HG03342 (cell line): Measurements from ENCODE around the gene OSR1.
"Not testable (repeated sequence)": the region's sequence is repeated elsewhere in the genome, so short reads cannot be mapped to it uniquely, and the experiment has no call there.

Experiments
- ATAC-seq: cut with Tn5 transposase; IDR thresholded peaks from one replicate; pipeline ENCODE4 v1.9.1; 2021; ENCODE audit warnings: mild to moderate bottlenecking, moderate library complexity; ENCODE audit not compliant: unreplicated experiment

OSR1 gene

GRCh38 chr2:19337202-19337601 is 21.2 kb downstream of the OSR1 start:
- no peak for ATAC-seq

GRCh38 chr2:19336781-19337180 is 21.6 kb downstream of the OSR1 start:
- ATAC-seq = no peak

GRCh38 chr2:19332503-19332902 is 25.9 kb downstream of the OSR1 start:
- no peak for ATAC-seq

GRCh38 chr2:19331450-19331849 is 27.0 kb downstream of the OSR1 start:
- ATAC-seq = no peak

GRCh38 chr2:19330436-19330835 is 28.0 kb downstream of the OSR1 start:
- ATAC-seq = no peak

- no peak for ATAC-seq
These were observed 29.0 kb downstream of the OSR1 start for GRCh38 chr2:19329445-19329844.

GRCh38 chr2:19327496-19327895 is 30.9 kb downstream of the OSR1 start:
- no peak for ATAC-seq

- no peak for ATAC-seq
These were observed 36.5 kb downstream of the OSR1 start for GRCh38 chr2:19321946-19322345.

- ATAC-seq = no peak
These were observed 37.6 kb downstream of the OSR1 start for GRCh38 chr2:19320813-19321212.

- no peak for ATAC-seq
These were observed 38.7 kb downstream of the OSR1 start for GRCh38 chr2:19319698-19320097.

- no peak for ATAC-seq
These were observed 39.4 kb downstream of the OSR1 start for GRCh38 chr2:19319064-19319463.

- ATAC-seq = no peak
These were observed 44.9 kb downstream of the OSR1 start for GRCh38 chr2:19313553-19313952.

GRCh38 chr2:19312949-19313348 is 45.5 kb downstream of the OSR1 start:
- peak; percentile 85 for ATAC-seq

- not testable (repeated sequence) for ATAC-seq
These were observed 52.4 kb downstream of the OSR1 start for GRCh38 chr2:19306065-19306464.

GRCh38 chr2:19305400-19306055 is 52.9 kb downstream of the OSR1 start:
- ATAC-seq = not testable (repeated sequence)

GRCh38 chr2:19301706-19302105 is 56.7 kb downstream of the OSR1 start:
- ATAC-seq = no peak
